Measurements from ENCODE around the gene AP2M1. TPM values are rescaled to one million over a fixed set of nuclear protein-coding genes. Genes with fewer than 3 reads are reported as not detected.

AP2M1 gene
- total and polyA plus RNA-seq, 2 of the 13 experiments (the other 11 are each of a cell fraction or from before 2014, with no cell fraction given): 126 to 146 TPM

DNA sequence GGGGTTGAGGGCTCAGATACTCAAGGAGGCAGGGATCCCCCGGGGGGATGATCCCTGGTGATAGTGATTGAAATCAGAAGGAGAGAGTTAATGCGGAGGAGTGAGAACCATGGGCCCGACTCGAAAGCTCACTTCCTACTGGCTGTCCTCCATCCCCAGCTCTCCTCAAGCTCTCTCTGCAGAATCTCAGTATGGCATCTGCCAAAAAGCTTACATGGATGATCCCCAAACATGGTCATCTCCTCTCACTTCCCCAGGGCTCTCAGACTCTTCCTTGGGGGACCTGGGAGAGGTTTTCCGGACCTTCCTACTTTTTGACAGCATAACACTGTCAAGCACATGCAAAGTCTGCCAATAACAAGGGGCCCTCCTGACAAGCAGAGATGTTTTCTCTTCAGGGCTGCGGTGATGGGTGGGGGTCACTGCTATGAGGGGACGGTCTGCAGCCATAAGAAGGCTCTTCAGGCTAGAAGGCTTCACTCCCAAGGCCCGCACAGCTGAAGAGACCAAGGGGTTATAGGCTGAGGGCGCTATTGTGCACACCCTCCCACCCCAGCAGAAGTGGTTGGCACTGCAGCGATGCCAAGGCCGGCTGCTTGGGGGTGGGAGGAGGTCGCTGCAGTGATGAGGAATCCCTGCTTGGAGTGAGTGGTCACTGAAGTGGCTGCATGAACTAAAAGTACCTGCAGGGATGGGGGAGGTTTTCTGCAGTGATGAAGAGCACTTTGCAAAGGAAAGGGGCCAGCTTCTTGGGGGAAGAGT is 53.9 kb downstream of the AP2M1 start:
- intact Hi-C loops (cut with micrococcal nuclease; ENCODE audit: unreplicated experiment) (loop anchor here (10.0 kb wide), 1 partner anchor 56 kb away; no protein-coding TSS in a partner anchor), in situ Hi-C loops (cut with HindIII; ENCODE audit: extremely low pct_ligation_motif_present, low pct_unique_long_range_greater_than_20kb) (no loop called here)
- Histone ChIP-seq H3K4me1 (ENCODE audit: insufficient read depth, low read length) (peaks cover 11% of the 10 kb centered on the region; the same call in 1 of the 2 replicates), H3K79me2 (ENCODE audit: insufficient read depth, low read length) (no peaks in the 10 kb centered on the region), H3K27ac (ENCODE audit: extremely low read length, insufficient read depth, low read length) (no peak overlapping the region), H3K4me3 (replicated peaks in 1 of 3; ENCODE audit: insufficient read depth in 1 of 3, low read depth in 2 of 3, low read length in 3 of 3) (peak overlapping the region in 1 of 3 experiments; percentile 80; a peak in 1 of 6 replicates), H3K27me3 (ENCODE audit: control insufficient read depth in 1 of 2, insufficient read depth in 2 of 2, low read length in 2 of 2) (peaks cover 7 to 57% of the 10 kb centered on the region in 2 experiments; a peak in 4 of 5 replicates), H3K9ac (ENCODE audit: insufficient read depth, low read depth, low read length) (no peak overlapping the region), H2AFZ (ENCODE audit: low read length) (no peak overlapping the region), H3K9me3 (ENCODE audit: low read length) (no peaks in the 10 kb centered on the region), H3K36me3 (replicated peaks in 1 of 2; ENCODE audit: control insufficient read depth in 1 of 2, insufficient read depth in 2 of 2, low read length in 2 of 2) (no peaks in the 10 kb centered on the region), H3K4me2 (ENCODE audit: low read depth, low read length) (peak overlapping the region; percentile 98; the same call in 1 of the 2 replicates), H4K20me1 (ENCODE audit: insufficient read depth, low read length) (peaks cover 5% of the 10 kb centered on the region; the same call in 1 of the 2 replicates)
- ATAC-seq (no peak), DNase-seq (ENCODE audit: low spot score) (no peak), FAIRE-seq (no peak)
- TF ChIP-seq SUZ12 (IDR thresholded peaks at IDR 0.05; ENCODE audit: low read depth, low read length) (no peak), BRF2 (CRISPR knock-in tag; IDR thresholded peaks at IDR 0.05) (no peak), TCF7 (IDR thresholded peaks at IDR 0.05; ENCODE audit: low read depth) (no peak), GATAD1 (CRISPR knock-in tag; IDR thresholded peaks at IDR 0.05) (no peak), ZSCAN20 (CRISPR knock-in tag; IDR thresholded peaks at IDR 0.05; ENCODE audit: borderline replicate concordance) (no peak), ZNF33A (CRISPR knock-in tag; IDR thresholded peaks at IDR 0.05; ENCODE audit: borderline replicate concordance) (no peak)
- TF ChIP-seq, protein P1, sequence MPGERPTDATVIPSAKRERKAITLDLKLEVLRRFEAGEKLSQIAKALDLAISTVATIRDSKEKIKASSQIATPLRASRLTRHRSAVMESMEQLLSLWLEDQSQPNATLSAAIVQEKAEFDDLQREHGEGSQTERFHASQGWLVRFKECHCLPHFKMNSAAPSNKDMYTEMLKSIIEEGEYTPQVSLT (CRISPR knock-in tag; IDR thresholded peaks at IDR 0.05; ENCODE audit: borderline replicate concordance, low read depth): no peak
- 30% methylated on average over 9 of the region's 12 CpGs for WGBS (ENCODE audit: low lambda C conversion rate)
- ChIA-PET CTCF (ENCODE audit: low intra/inter-chr PET ratio, low total read pairs) (interaction anchor here (1.2 to 2.1 kb wide), 4 partner anchors 13 to 22 kb away, joined by 3 to 13 read pairs (median 7); partner anchors contain the start of gene EEF1AKMT4), POLR2A (interaction anchor here (1.2 to 2.1 kb wide), 4 partner anchors 12 to 93 kb away, joined by 3 to 7 read pairs (median 5); partner anchors contain the start of gene EIF2B5)
- BruUV-seq (replicated peaks): no TSS peak
